H9 (cell line): ENCODE data around the gene RGS13. TPM values are rescaled to one million over a fixed set of nuclear protein-coding genes. Genes with fewer than 3 reads are reported as not detected.

ENCODE experiments used
- DNase-seq: peaks from one replicate; pipeline ENCODE4 v3.0.0-alpha.2; 2017
- H2AFZ ChIP-seq: one replicate; pipeline ENCODE4 v1.6.1; 2013; ENCODE audit warnings: mild to moderate bottlenecking, low read length, control low read depth, moderate library complexity
- H2AK5ac ChIP-seq: 2 replicates; pipeline ENCODE4 v1.6.1; 2013; ENCODE audit warnings: low read length, control low read depth, mixed read lengths; ENCODE audit not compliant: insufficient read length
- H2BK120ac ChIP-seq: one replicate; pipeline ENCODE4 v1.6.1; 2013; ENCODE audit warnings: low read depth, mild to moderate bottlenecking, low read length, control low read depth, inconsistent platforms; ENCODE audit not compliant: poor library complexity, severe bottlenecking
- H2BK12ac ChIP-seq: 2 replicates; pipeline ENCODE4 v1.6.1; 2013; ENCODE audit warnings: low read length, control low read depth, mixed read lengths, low read depth; ENCODE audit not compliant: insufficient read length
- H2BK15ac ChIP-seq: 2 replicates; pipeline ENCODE4 v1.6.1; 2013; ENCODE audit warnings: low read depth, low read length, control low read depth
- H2BK20ac ChIP-seq: one replicate; pipeline ENCODE4 v1.6.1; 2013; ENCODE audit warnings: low read depth, mild to moderate bottlenecking, low read length, control low read depth, inconsistent platforms; ENCODE audit not compliant: poor library complexity, severe bottlenecking
- H2BK5ac ChIP-seq: 2 replicates; pipeline ENCODE4 v1.6.1; 2013; ENCODE audit warnings: low read length, control low read depth, mixed read lengths; ENCODE audit not compliant: insufficient read length
- H3K14ac ChIP-seq: 2 replicates; pipeline ENCODE4 v1.6.1; 2013; ENCODE audit warnings: low read length, control low read depth; ENCODE audit not compliant: insufficient read depth
- H3K18ac ChIP-seq: 2 replicates; pipeline ENCODE4 v1.6.1; 2013; ENCODE audit warnings: low read depth, mild to moderate bottlenecking, mixed read lengths, low read length, control low read depth; ENCODE audit not compliant: insufficient read length
- H3K23ac ChIP-seq: 2 replicates; pipeline ENCODE4 v1.6.1; 2013; ENCODE audit warnings: low read length, control low read depth, mixed read lengths, low read depth; ENCODE audit not compliant: insufficient read length
- H3K23me2 ChIP-seq: 2 replicates; pipeline ENCODE4 v1.6.1; 2013; ENCODE audit warnings: low read depth, mild to moderate bottlenecking, mixed read lengths, low read length, control low read depth; ENCODE audit not compliant: insufficient read length, poor library complexity, severe bottlenecking
- H3K27ac ChIP-seq: 2 replicates; pipeline ENCODE4 v1.5.1; 2013; ENCODE audit warnings: low read length, control low read depth, mixed read lengths, low read depth; ENCODE audit not compliant: insufficient read length
- H3K27me3 ChIP-seq: 2 replicates; pipeline ENCODE4 v1.6.1; 2013; ENCODE audit warnings: low read length, control low read depth, inconsistent platforms; ENCODE audit not compliant: insufficient read depth
- H3K4ac ChIP-seq: 2 replicates; pipeline ENCODE4 v1.6.1; 2013; ENCODE audit warnings: low read depth, mild to moderate bottlenecking, control low read depth, inconsistent platforms, low read length, moderate library complexity
- H3K4me1 ChIP-seq: 2 replicates; pipeline ENCODE4 v1.6.1; 2013; ENCODE audit warnings: low read length, control low read depth, inconsistent platforms; ENCODE audit not compliant: insufficient read depth
- H3K4me2 ChIP-seq: 2 replicates; pipeline ENCODE4 v1.6.1; 2013; ENCODE audit warnings: low read length, control low read depth, mixed read lengths; ENCODE audit not compliant: insufficient read length, insufficient read depth
- H3K56ac ChIP-seq: 2 replicates; pipeline ENCODE4 v1.6.1; 2013; ENCODE audit warnings: low read depth, mild to moderate bottlenecking, mixed read lengths, low read length, control low read depth; ENCODE audit not compliant: insufficient read length
- H3K79me1 ChIP-seq: 2 replicates; pipeline ENCODE4 v1.6.1; 2013; ENCODE audit warnings: low read depth, mild to moderate bottlenecking, moderate library complexity, low read length, control low read depth, inconsistent platforms; ENCODE audit not compliant: insufficient read depth, poor library complexity, severe bottlenecking
- H3K79me2 ChIP-seq: 2 replicates; pipeline ENCODE4 v1.6.1; 2013; ENCODE audit warnings: low read length, control low read depth, inconsistent platforms; ENCODE audit not compliant: insufficient read depth
- H3K9ac ChIP-seq: 2 replicates; pipeline ENCODE4 v1.6.1; 2013; ENCODE audit warnings: low read length, control low read depth, mixed read lengths; ENCODE audit not compliant: insufficient read length; ENCODE audit errors: extremely low read depth
- H3K9me3 ChIP-seq: one replicate; pipeline ENCODE4 v1.6.1; 2013; ENCODE audit warnings: low read depth, low read length, inconsistent platforms; ENCODE audit not compliant: control insufficient read depth
- H3T11ph ChIP-seq: one replicate; pipeline ENCODE4 v1.6.1; 2013; ENCODE audit warnings: mild to moderate bottlenecking, low read length, control low read depth, inconsistent platforms
- H4K20me1 ChIP-seq: one replicate; pipeline ENCODE4 v1.6.1; 2013; ENCODE audit not compliant: control insufficient read depth, insufficient read length, insufficient read depth
- H4K5ac ChIP-seq: 2 replicates; pipeline ENCODE4 v1.6.1; 2013; ENCODE audit warnings: low read depth, mild to moderate bottlenecking, mixed read lengths, low read length, control low read depth; ENCODE audit not compliant: insufficient read length
- H4K8ac ChIP-seq: replicated peaks from 2 replicates; pipeline ENCODE4 v1.6.1; 2013; ENCODE audit warnings: low read length, control low read depth, mixed read lengths, low read depth; ENCODE audit not compliant: insufficient read length
- H4K91ac ChIP-seq: 2 replicates; pipeline ENCODE4 v1.6.1; 2013; ENCODE audit warnings: low read depth, mild to moderate bottlenecking, moderate library complexity, mixed read lengths, low read length, control low read depth; ENCODE audit not compliant: insufficient read length
- H3K27ac Mint-ChIP-seq, 3 experiments: 2 replicates in 2 of 3; 3 replicates in 1 of 3; pipeline ENCODE4 v1.8.0; 2020 to 2021; ENCODE audit warnings: mixed read lengths in 3 of 3, mild to moderate bottlenecking in 1 of 3, moderate library complexity in 1 of 3
- H3K27me3 Mint-ChIP-seq: 2 replicates; pipeline ENCODE4 v1.8.0; 2021; ENCODE audit warnings: low read depth, mild to moderate bottlenecking, moderate library complexity, mixed read lengths
- H3K36me3 Mint-ChIP-seq, 3 experiments: 2 replicates in 2 of 3; 3 replicates in 1 of 3; pipeline ENCODE4 v1.8.0; 2020 to 2021; ENCODE audit warnings: low read depth in 3 of 3, mixed read lengths in 3 of 3; ENCODE audit not compliant: insufficient read depth in 1 of 3
- H3K4me1 Mint-ChIP-seq, 2 experiments: 2 replicates each; pipeline ENCODE4 v1.8.0; 2020; ENCODE audit warnings: mixed read lengths in 2 of 2
- H3K4me3 Mint-ChIP-seq, 2 experiments: 2 replicates in 1 of 2; 3 replicates in 1 of 2; pipeline ENCODE4 v1.8.0; 2020 to 2021; ENCODE audit warnings: mild to moderate bottlenecking in 2 of 2, mixed read lengths in 2 of 2, moderate library complexity in 1 of 2
- H3K9me3 Mint-ChIP-seq, 2 experiments: 2 replicates in 1 of 2; 3 replicates in 1 of 2; pipeline ENCODE4 v1.8.0; 2020; ENCODE audit warnings: mild to moderate bottlenecking in 2 of 2, mixed read lengths in 2 of 2, moderate library complexity in 1 of 2
- CTCF ChIP-seq: fragments of 200-600 bp; sonication (generic); conservative IDR thresholded peaks from 3 replicates; pipeline ENCODE4 v1.8.0; 2021; ENCODE audit warnings: antibody characterized with exemption, mild to moderate bottlenecking
- total RNA-seq: library from RNA; stranded (reverse); gene quantifications from 2 replicates; pipeline ENCODE4 v1.2.1, GENCODE V29; 2021

The RGS13 gene
- total RNA-seq, 1 experiment from 2014 or later, result not detected

DNA sequence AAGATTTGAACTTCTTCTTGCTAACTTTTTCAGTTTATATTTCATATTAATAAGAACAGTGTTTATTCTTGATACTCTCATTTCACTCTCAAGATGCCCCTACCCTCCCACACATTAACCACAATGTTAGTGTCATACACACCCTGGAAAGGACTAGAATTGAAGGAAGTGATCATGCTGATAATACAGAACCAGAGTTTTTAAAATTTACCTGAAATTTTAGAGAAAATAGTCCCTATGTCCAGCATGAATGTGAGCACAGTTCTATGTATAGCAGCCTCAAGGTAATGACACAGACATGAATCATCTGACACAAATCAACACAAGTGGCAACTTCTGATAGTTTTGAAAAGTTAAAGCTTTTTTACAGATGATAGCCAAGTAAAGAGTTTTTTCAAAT is 34.4 kb upstream of the RGS13 start:
- H4K8ac ChIP-seq, result no peak overlapping the region
- no peak overlapping the region for H3K4me3 Mint-ChIP-seq
- H3K4me2 ChIP-seq, result no peak overlapping the region
- H3K27me3 Mint-ChIP-seq, result no peaks in the 10 kb centered on the region
- DNase-seq, result no peak
- no peaks in the 10 kb centered on the region for H3K79me1 ChIP-seq
- no peak overlapping the region for H3K18ac ChIP-seq
- H3K4me1 Mint-ChIP-seq, result no peaks in the 10 kb centered on the region
- no peak overlapping the region for H3K4ac ChIP-seq
- no peak overlapping the region for H3K27ac ChIP-seq
- H2BK20ac ChIP-seq, result no peak overlapping the region
- no peak overlapping the region for H4K5ac ChIP-seq
- H2AK5ac ChIP-seq, result no peak overlapping the region
- H2BK5ac ChIP-seq, result no peak overlapping the region
- no peak overlapping the region for H2BK120ac ChIP-seq
- no peaks in the 10 kb centered on the region for H4K20me1 ChIP-seq
- no peak overlapping the region for H3K27ac Mint-ChIP-seq
- no peaks in the 10 kb centered on the region for H3K23me2 ChIP-seq
- no peak overlapping the region for H3T11ph ChIP-seq
- no peak overlapping the region for H3K9ac ChIP-seq
- H2AFZ ChIP-seq, result no peak overlapping the region
- H3K36me3 Mint-ChIP-seq, result no peaks in the 10 kb centered on the region
- TF ChIP-seq CTCF, result no peak
- no peak overlapping the region for H3K14ac ChIP-seq
- H3K79me2 ChIP-seq, result no peaks in the 10 kb centered on the region
- no peak overlapping the region for H2BK15ac ChIP-seq
- no peaks in the 10 kb centered on the region for H3K4me1 ChIP-seq
- H4K91ac ChIP-seq, result no peak overlapping the region
- no peak overlapping the region for H3K56ac ChIP-seq
- no peak overlapping the region for H2BK12ac ChIP-seq
- H3K9me3 ChIP-seq, result no peaks in the 10 kb centered on the region
- no peaks in the 10 kb centered on the region for H3K27me3 ChIP-seq
- H3K9me3 Mint-ChIP-seq, result no peaks in the 10 kb centered on the region
- no peak overlapping the region for H3K23ac ChIP-seq
